Adrenal gland (tissue), 5 donors: ENCODE data around the gene COL19A1.

Source experiments
- POLR2A ChIP-seq, 2 donors: fragments of 450-650 bp; IDR thresholded peaks; one replicate each; pipeline ENCODE4 v1.6.1; 2017; ENCODE audit warnings: antibody characterized with exemption in 2 of 2, mild to moderate bottlenecking in 2 of 2, moderate library complexity in 1 of 2
- TF ChIP-seq, protein P1 (sequence below), 6 experiments: fragments of 450-650 bp in 4 of 6; fragments of 200-600 bp in 2 of 6; sonication (generic) in 1 of 6; IDR thresholded peaks; 1 replicate in 5 of 6; 2 replicates in 1 of 6; pipeline versions ENCODE4 v1.5.1 to v1.8.0; 2016 to 2021; ENCODE audit warnings: antibody characterized with exemption in 6 of 6, mild to moderate bottlenecking in 2 of 6, moderate library complexity in 1 of 6
- donor health status: DM: no; HTN: no; CAD: no.

DNA sequence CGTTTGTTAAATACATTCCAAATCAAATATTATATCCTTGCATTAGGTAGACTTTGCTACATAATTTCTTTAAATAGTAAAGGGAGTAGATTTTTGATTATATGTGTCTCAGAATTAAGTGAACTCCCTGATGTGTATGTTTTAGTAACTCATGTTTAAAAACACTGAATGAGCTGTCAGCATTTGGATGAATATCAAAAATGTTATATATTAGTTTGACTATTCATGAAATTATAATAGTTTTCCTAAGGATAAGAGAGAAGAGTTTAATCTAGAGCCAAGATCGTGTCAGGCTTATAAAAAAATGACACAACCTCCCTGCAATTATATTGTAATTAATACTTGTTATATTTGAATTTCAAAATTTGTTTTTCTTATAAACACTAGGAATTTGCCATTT lies 195.2 kb downstream of the COL19A1 start:
- TF ChIP-seq, protein P1, sequence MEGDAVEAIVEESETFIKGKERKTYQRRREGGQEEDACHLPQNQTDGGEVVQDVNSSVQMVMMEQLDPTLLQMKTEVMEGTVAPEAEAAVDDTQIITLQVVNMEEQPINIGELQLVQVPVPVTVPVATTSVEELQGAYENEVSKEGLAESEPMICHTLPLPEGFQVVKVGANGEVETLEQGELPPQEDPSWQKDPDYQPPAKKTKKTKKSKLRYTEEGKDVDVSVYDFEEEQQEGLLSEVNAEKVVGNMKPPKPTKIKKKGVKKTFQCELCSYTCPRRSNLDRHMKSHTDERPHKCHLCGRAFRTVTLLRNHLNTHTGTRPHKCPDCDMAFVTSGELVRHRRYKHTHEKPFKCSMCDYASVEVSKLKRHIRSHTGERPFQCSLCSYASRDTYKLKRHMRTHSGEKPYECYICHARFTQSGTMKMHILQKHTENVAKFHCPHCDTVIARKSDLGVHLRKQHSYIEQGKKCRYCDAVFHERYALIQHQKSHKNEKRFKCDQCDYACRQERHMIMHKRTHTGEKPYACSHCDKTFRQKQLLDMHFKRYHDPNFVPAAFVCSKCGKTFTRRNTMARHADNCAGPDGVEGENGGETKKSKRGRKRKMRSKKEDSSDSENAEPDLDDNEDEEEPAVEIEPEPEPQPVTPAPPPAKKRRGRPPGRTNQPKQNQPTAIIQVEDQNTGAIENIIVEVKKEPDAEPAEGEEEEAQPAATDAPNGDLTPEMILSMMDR (IDR thresholded peaks at IDR 0.05) = no peak
- no peak for TF ChIP-seq POLR2A (IDR thresholded peaks at IDR 0.05)
